Neural cell (in vitro differentiated cells): ENCODE data around the gene RAB5B. TPM values are rescaled to one million over a fixed set of nuclear protein-coding genes. Genes with fewer than 3 reads are reported as not detected.

Experiments
- H2AFZ ChIP-seq: fragments of 200-600, 300-800 bp; sonication (generic), shearing (Covaris generic); 2 replicates; pipeline ENCODE4 v1.6.0; 2014; ENCODE audit warnings: low read depth, mild to moderate bottlenecking, antibody characterized with exemption, low read length, moderate library complexity
- H3F3A ChIP-seq: fragments of 200-600 bp; shearing (Covaris generic); 2 replicates; pipeline ENCODE4 v1.6.1; 2016; ENCODE audit warnings: mild to moderate bottlenecking, moderate library complexity, mixed read lengths, antibody characterized with exemption, low read length; ENCODE audit not compliant: insufficient read depth, poor library complexity, severe bottlenecking
- H3K27ac ChIP-seq: fragments of 200-600, 300-800 bp; sonication (generic), shearing (Covaris generic); 2 replicates; pipeline ENCODE4 v1.5.1; 2014; ENCODE audit warnings: mild to moderate bottlenecking, low read length, moderate library complexity
- H3K27me3 ChIP-seq: fragments of 300-800, 200-600 bp; sonication (generic), shearing (Covaris generic); 2 replicates; pipeline ENCODE4 v1.6.0; 2014; ENCODE audit warnings: mild to moderate bottlenecking, low read depth, low read length, moderate library complexity; ENCODE audit not compliant: insufficient read depth
- H3K36me3 ChIP-seq: fragments of 300-800, 200-600 bp; sonication (generic), shearing (Covaris generic); 2 replicates; pipeline ENCODE4 v1.5.1; 2014; ENCODE audit warnings: mild to moderate bottlenecking, antibody characterized with exemption, low read length, moderate library complexity; ENCODE audit not compliant: insufficient read depth
- H3K4me2 ChIP-seq: fragments of 300-800, 200-600 bp; sonication (generic), shearing (Covaris generic); 2 replicates; pipeline ENCODE4 v1.6.0; 2014; ENCODE audit warnings: mild to moderate bottlenecking, low read length
- H3K4me3 ChIP-seq: fragments of 300-800, 200-600 bp; sonication (generic), shearing (Covaris generic); 2 replicates; pipeline ENCODE4 v1.5.1; 2014; ENCODE audit warnings: mild to moderate bottlenecking, low read length, moderate library complexity
- H3K79me2 ChIP-seq: fragments of 200-600 bp; shearing (Covaris generic); replicated peaks from 2 replicates; pipeline ENCODE4 v1.6.0; 2014; ENCODE audit warnings: mild to moderate bottlenecking, low read length, moderate library complexity; ENCODE audit not compliant: insufficient read depth
- H3K9ac ChIP-seq: fragments of 300-800, 200-600 bp; sonication (generic), shearing (Covaris generic); 2 replicates; pipeline ENCODE4 v1.6.1; 2016; ENCODE audit warnings: mild to moderate bottlenecking, low read length, mixed read lengths
- H3K9me2 ChIP-seq: fragments of 200-600 bp; shearing (Covaris generic); 2 replicates; pipeline ENCODE4 v1.6.1; 2016; ENCODE audit warnings: mild to moderate bottlenecking, low read length, mixed read lengths; ENCODE audit not compliant: insufficient read depth
- H3K9me3 ChIP-seq: fragments of 200-600, 300-800 bp; sonication (generic), shearing (Covaris generic); 2 replicates; pipeline ENCODE4 v1.6.1; 2016; ENCODE audit warnings: mild to moderate bottlenecking, mixed run types, low read length, moderate library complexity, mixed read lengths
- H4K20me1 ChIP-seq: fragments of 200-600 bp; shearing (Covaris generic); 2 replicates; pipeline ENCODE4 v1.6.1; 2016; ENCODE audit warnings: mild to moderate bottlenecking, mixed run types; ENCODE audit not compliant: insufficient read depth
- CTCF ChIP-seq: fragments of 450-650 bp; IDR thresholded peaks from 2 replicates; pipeline ENCODE4 v1.5.1; 2014; ENCODE audit warnings: antibody characterized with exemption, mild to moderate bottlenecking, moderate library complexity; ENCODE audit not compliant: poor library complexity, severe bottlenecking
- EP300 ChIP-seq: fragments of 450-650 bp; conservative IDR thresholded peaks from 2 replicates; pipeline ENCODE4 v1.6.1; 2014; ENCODE audit warnings: antibody characterized with exemption, mild to moderate bottlenecking, moderate library complexity; ENCODE audit not compliant: poor library complexity, severe bottlenecking
- EZH2 ChIP-seq: fragments of 200-600, 300-800 bp; shearing (Covaris generic), sonication (generic); IDR thresholded peaks from 2 replicates; pipeline ENCODE4 v1.6.1; 2014; ENCODE audit warnings: antibody characterized with exemption, low read length, borderline replicate concordance, mild to moderate bottlenecking; ENCODE audit not compliant: insufficient read depth, poor library complexity, severe bottlenecking
- MXI1 ChIP-seq: fragments of 450-650 bp; conservative IDR thresholded peaks from 2 replicates; pipeline ENCODE4 v1.6.1; 2014; ENCODE audit warnings: antibody characterized with exemption, mild to moderate bottlenecking; ENCODE audit not compliant: poor library complexity, severe bottlenecking
- POLR2AphosphoS5 ChIP-seq: IDR thresholded peaks from 2 replicates; pipeline ENCODE4 v1.6.1; 2012
- RAD21 ChIP-seq: fragments of 450-650 bp; conservative IDR thresholded peaks from 2 replicates; pipeline ENCODE4 v1.6.1; 2014; ENCODE audit warnings: antibody characterized with exemption, mild to moderate bottlenecking, moderate library complexity
- SMC3 ChIP-seq: fragments of 450-650 bp; conservative IDR thresholded peaks from 2 replicates; pipeline ENCODE4 v1.6.1; 2014; ENCODE audit warnings: antibody characterized with exemption, mild to moderate bottlenecking, moderate library complexity; ENCODE audit not compliant: poor library complexity
- TAF1 ChIP-seq: IDR thresholded peaks from 2 replicates; pipeline ENCODE4 v1.6.1; 2012; ENCODE audit warnings: low read depth
- polyA plus RNA-seq: library from polyadenylated mRNA; depleted of rRNA; stranded (reverse); fragments of >200 nt; gene quantifications from 2 replicates; pipeline ENCODE4 v1.2.3, GENCODE V29; 2014
- TF ChIP-seq, protein P1 (sequence below): IDR thresholded peaks from 2 replicates; pipeline ENCODE4 v1.6.1; 2012; ENCODE audit warnings: borderline replicate concordance

RAB5B gene
- polyA plus RNA-seq, 1 donor from 2014 or later, result 39.6 TPM

GRCh38 chr12:56007564-56008559 lies 34.0 kb downstream of the RAB5B start:
- H3K36me3 ChIP-seq, result no peaks in the 10 kb centered on the region
- peak overlapping the region; percentile 71 for H3K27ac ChIP-seq
- peak overlapping the region; percentile 74 for H3K4me2 ChIP-seq
- peak overlapping the region; percentile 59 for H2AFZ ChIP-seq
- peak; percentile 15 for TF ChIP-seq POLR2AphosphoS5
- no peak for TF ChIP-seq CTCF
- TF ChIP-seq EP300, result no peak
- TF ChIP-seq RAD21, result no peak
- TF ChIP-seq, protein P1, sequence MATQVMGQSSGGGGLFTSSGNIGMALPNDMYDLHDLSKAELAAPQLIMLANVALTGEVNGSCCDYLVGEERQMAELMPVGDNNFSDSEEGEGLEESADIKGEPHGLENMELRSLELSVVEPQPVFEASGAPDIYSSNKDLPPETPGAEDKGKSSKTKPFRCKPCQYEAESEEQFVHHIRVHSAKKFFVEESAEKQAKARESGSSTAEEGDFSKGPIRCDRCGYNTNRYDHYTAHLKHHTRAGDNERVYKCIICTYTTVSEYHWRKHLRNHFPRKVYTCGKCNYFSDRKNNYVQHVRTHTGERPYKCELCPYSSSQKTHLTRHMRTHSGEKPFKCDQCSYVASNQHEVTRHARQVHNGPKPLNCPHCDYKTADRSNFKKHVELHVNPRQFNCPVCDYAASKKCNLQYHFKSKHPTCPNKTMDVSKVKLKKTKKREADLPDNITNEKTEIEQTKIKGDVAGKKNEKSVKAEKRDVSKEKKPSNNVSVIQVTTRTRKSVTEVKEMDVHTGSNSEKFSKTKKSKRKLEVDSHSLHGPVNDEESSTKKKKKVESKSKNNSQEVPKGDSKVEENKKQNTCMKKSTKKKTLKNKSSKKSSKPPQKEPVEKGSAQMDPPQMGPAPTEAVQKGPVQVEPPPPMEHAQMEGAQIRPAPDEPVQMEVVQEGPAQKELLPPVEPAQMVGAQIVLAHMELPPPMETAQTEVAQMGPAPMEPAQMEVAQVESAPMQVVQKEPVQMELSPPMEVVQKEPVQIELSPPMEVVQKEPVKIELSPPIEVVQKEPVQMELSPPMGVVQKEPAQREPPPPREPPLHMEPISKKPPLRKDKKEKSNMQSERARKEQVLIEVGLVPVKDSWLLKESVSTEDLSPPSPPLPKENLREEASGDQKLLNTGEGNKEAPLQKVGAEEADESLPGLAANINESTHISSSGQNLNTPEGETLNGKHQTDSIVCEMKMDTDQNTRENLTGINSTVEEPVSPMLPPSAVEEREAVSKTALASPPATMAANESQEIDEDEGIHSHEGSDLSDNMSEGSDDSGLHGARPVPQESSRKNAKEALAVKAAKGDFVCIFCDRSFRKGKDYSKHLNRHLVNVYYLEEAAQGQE, result no peak
- peak; percentile 29 for TF ChIP-seq TAF1
- peak; percentile 17 for TF ChIP-seq SMC3
- TF ChIP-seq MXI1, result peak; percentile 28
- TF ChIP-seq EZH2, result no peak
- H3K9me2 ChIP-seq, result no peaks in the 10 kb centered on the region
- no peaks in the 10 kb centered on the region for H3F3A ChIP-seq
- H3K9me3 ChIP-seq, result no peaks in the 10 kb centered on the region
- no peaks in the 10 kb centered on the region for H4K20me1 ChIP-seq
- H3K79me2 ChIP-seq, result no peaks in the 10 kb centered on the region
- H3K27me3 ChIP-seq, result no peaks in the 10 kb centered on the region
- H3K4me3 ChIP-seq, result peak overlapping the region; percentile 82
- H3K9ac ChIP-seq, result peak overlapping the region; percentile 82

- H3K4me3 ChIP-seq, result no peak overlapping the region
- H3K4me2 ChIP-seq, result no peak overlapping the region
- H4K20me1 ChIP-seq, result no peaks in the 10 kb centered on the region
- TF ChIP-seq MXI1 (no peak), SMC3 (no peak), POLR2AphosphoS5 (no peak), CTCF (no peak), EP300 (no peak), RAD21 (no peak), EZH2 (no peak), TAF1 (no peak)
- TF ChIP-seq, protein P1, result no peak
- no peaks in the 10 kb centered on the region for H3K36me3 ChIP-seq
- H3F3A ChIP-seq, result no peaks in the 10 kb centered on the region
- no peaks in the 10 kb centered on the region for H3K9me3 ChIP-seq
- H3K9ac ChIP-seq, result no peak overlapping the region
- no peaks in the 10 kb centered on the region for H3K27me3 ChIP-seq
- no peaks in the 10 kb centered on the region for H3K9me2 ChIP-seq
- no peak overlapping the region for H3K27ac ChIP-seq
- no peak overlapping the region for H2AFZ ChIP-seq
- no peaks in the 10 kb centered on the region for H3K79me2 ChIP-seq
Observed at GRCh38 chr12:56010111-56010570, 36.3 kb downstream of the RAB5B start.
